HepG2 (cell line): ENCODE measurements around the gene TRIM66. TPM values are rescaled to one million over a fixed set of nuclear protein-coding genes. Genes with fewer than 3 reads are reported as not detected.

Experiments used
- ATAC-seq: fragments of 200-7000 bp; cut with Tn5 transposase; 3 replicates; pipeline ENCODE4 v1.9.1; 2020; ENCODE audit warnings: mild to moderate bottlenecking, moderate library complexity
- BruUV-seq: library from RNA; stranded (reverse); fragments of 400-500 nt; replicated peaks from 2 replicates; lab custom pipeline; 2021; lab: Mats Ljungman, UMichigan
- CTCF ChIA-PET: fragments of 300-600 bp; formaldehyde crosslinking; extraction: SDS; loops from one replicate; lab custom pipeline; 2021; ENCODE audit warnings: low total read pairs, inconsistent platforms, low intra/inter-chr PET ratio; lab: Yijun Ruan, JAX
- POLR2A ChIA-PET: fragments of 350-600 bp; sonication (Branson Sonifier 250); formaldehyde crosslinking; loops from one replicate; lab custom pipeline; 2020; ENCODE audit warnings: antibody characterized with exemption, inconsistent platforms; lab: Yijun Ruan, JAX
- DNase-seq: peaks from one replicate; pipeline ENCODE4 v3.0.0-alpha.2; 2015; ENCODE audit warnings: low spot score
- FAIRE-seq: peaks from 3 replicates; lab custom pipeline; 2011; peaks lifted over from hg19 to GRCh38; lab: Jason Lieb, UNC
- H2AFZ ChIP-seq: one replicate; pipeline ENCODE4 v1.6.1; 2011; ENCODE audit warnings: low read length, inconsistent platforms
- H3K27ac ChIP-seq: fragments of 300-600 bp; 3 replicates; pipeline ENCODE4 v1.8.0; 2011; ENCODE audit warnings: mixed run types, mild to moderate bottlenecking, mixed read lengths, low read length, inconsistent platforms; ENCODE audit not compliant: insufficient read depth; ENCODE audit errors: extremely low read length
- H3K27me3 ChIP-seq, 2 experiments: fragments of 200-600 bp in 1 of 2; 2 replicates in 1 of 2; 3 replicates in 1 of 2; pipeline versions ENCODE4 v1.6.0 to v1.8.0; 2011; ENCODE audit warnings: low read length in 2 of 2, mild to moderate bottlenecking in 2 of 2, moderate library complexity in 2 of 2, inconsistent platforms in 1 of 2; ENCODE audit not compliant: insufficient read depth in 2 of 2, control insufficient read depth in 1 of 2
- H3K36me3 ChIP-seq, 2 experiments: fragments of 200-600 bp in 1 of 2; replicated peaks in 1 of 2; 2 replicates in 1 of 2; 3 replicates in 1 of 2; pipeline versions ENCODE4 v1.5.1 to v1.8.0; 2011; ENCODE audit warnings: low read length in 2 of 2, inconsistent platforms in 1 of 2; ENCODE audit not compliant: insufficient read depth in 2 of 2, control insufficient read depth in 1 of 2
- H3K4me1 ChIP-seq: 2 replicates; pipeline ENCODE4 v1.5.1; 2012; ENCODE audit warnings: low read length, inconsistent platforms; ENCODE audit not compliant: insufficient read depth
- H3K4me2 ChIP-seq: 2 replicates; pipeline ENCODE4 v1.6.0; 2011; ENCODE audit warnings: low read depth, low read length, inconsistent platforms
- H3K4me3 ChIP-seq, 3 experiments: fragments of 200-600 bp in 1 of 3; sonication (generic), shearing (Covaris generic) in 1 of 3; replicated peaks in 1 of 3; 2 replicates each; pipeline ENCODE4 v1.5.1; 2011 to 2016; ENCODE audit warnings: low read length in 3 of 3, inconsistent platforms in 2 of 3, low read depth in 2 of 3, mild to moderate bottlenecking in 2 of 3, control low read depth in 1 of 3, mixed read lengths in 1 of 3; ENCODE audit not compliant: insufficient read depth in 1 of 3
- H3K79me2 ChIP-seq: one replicate; pipeline ENCODE4 v1.6.1; 2011; ENCODE audit warnings: low read length, inconsistent platforms; ENCODE audit not compliant: insufficient read depth
- H3K9ac ChIP-seq: 2 replicates; pipeline ENCODE4 v1.6.0; 2011; ENCODE audit warnings: mild to moderate bottlenecking, low read depth, low read length, inconsistent platforms; ENCODE audit not compliant: insufficient read depth
- H3K9me3 ChIP-seq: 2 replicates; pipeline ENCODE4 v1.5.1; 2012; ENCODE audit warnings: mild to moderate bottlenecking, low read length
- H4K20me1 ChIP-seq: 2 replicates; pipeline ENCODE4 v1.6.0; 2011; ENCODE audit warnings: inconsistent platforms, mild to moderate bottlenecking, low read length, moderate library complexity; ENCODE audit not compliant: insufficient read depth
- EHMT2 ChIP-seq: fragments of 200-600 bp; sonication (generic); IDR thresholded peaks from 2 replicates; pipeline ENCODE4 v1.7.0; 2017; ENCODE audit warnings: antibody characterized with exemption, low read depth, low read length, borderline replicate concordance
- ETV6 ChIP-seq: sonication (generic); formaldehyde crosslinking; conservative IDR thresholded peaks from 2 replicates; pipeline ENCODE4 v1.4.0; 2020; ENCODE audit warnings: missing genetic modification reagents
- KDM1A ChIP-seq: IDR thresholded peaks from 2 replicates; pipeline ENCODE4 v1.6.1; 2016; ENCODE audit warnings: missing compliant biosample characterization
- ZKSCAN1 ChIP-seq: fragments of 150-350 bp; IDR thresholded peaks from 2 replicates; pipeline ENCODE4 v1.6.1; 2014; ENCODE audit warnings: low read length
- ZKSCAN5 ChIP-seq: sonication (generic); formaldehyde crosslinking; IDR thresholded peaks from 2 replicates; pipeline ENCODE4 v1.5.1; 2020; ENCODE audit warnings: mild to moderate bottlenecking, missing genetic modification reagents
- ZMYM4 ChIP-seq: sonication (generic); formaldehyde crosslinking; IDR thresholded peaks from 2 replicates; pipeline ENCODE4 v1.8.1; 2023; ENCODE audit warnings: mild to moderate bottlenecking, missing genetic modification reagents
- ZNF547 ChIP-seq: sonication (generic); formaldehyde crosslinking; IDR thresholded peaks from 2 replicates; pipeline ENCODE4 v1.5.1; 2020; ENCODE audit warnings: mild to moderate bottlenecking, missing genetic modification reagents
- ZNF619 ChIP-seq: sonication (generic); formaldehyde crosslinking; IDR thresholded peaks from 2 replicates; pipeline ENCODE4 v1.4.0; 2020; ENCODE audit warnings: mild to moderate bottlenecking, missing genetic modification reagents
- ZNF724P ChIP-seq: sonication (generic); formaldehyde crosslinking; IDR thresholded peaks from 2 replicates; pipeline ENCODE4 v1.8.0; 2022; ENCODE audit warnings: missing genetic modification reagents, borderline replicate concordance
- ZNF775 ChIP-seq: sonication (generic); formaldehyde crosslinking; IDR thresholded peaks from 2 replicates; pipeline ENCODE4 v1.4.0; 2020; ENCODE audit warnings: missing genetic modification reagents, mild to moderate bottlenecking, moderate library complexity, borderline replicate concordance
- ZNF878 ChIP-seq: sonication (generic); formaldehyde crosslinking; IDR thresholded peaks from 2 replicates; pipeline ENCODE4 v1.8.1; 2023; ENCODE audit warnings: mild to moderate bottlenecking, missing genetic modification reagents, moderate library complexity
- WGBS: methylation state at CpG from one replicate; pipeline ENCODE4 v1.1.6; 2017; ENCODE audit warnings: low lambda C conversion rate; 5-methylcytosine and 5-hydroxymethylcytosine counted together
- in situ Hi-C: cut with HindIII; loops from 2 replicates; pipeline ENCODE4 v1.10.0; 2017; ENCODE audit warnings: low pct_unique_long_range_greater_than_20kb; ENCODE audit not compliant: extremely low pct_ligation_motif_present
- intact Hi-C: fragments of 100-400 bp; cut with micrococcal nuclease; formaldehyde crosslinking; loops from one replicate; pipeline ENCODE4 v1.10.0; 2022; ENCODE audit not compliant: unreplicated experiment
- polyA plus RNA-seq, 8 experiments: library from polyadenylated mRNA; depleted of rRNA in 3 of 8; stranded (reverse) in 7 of 8; unstranded in 1 of 8; fragments of >200 nt; fragmentation: Illumina TruSeq in 4 of 8; extraction: Trizol in 4 of 8; gene quantifications; 2 replicates each; pipeline versions ENCODE4 v1.2.1 to v1.2.3, GENCODE V29; 2011 to 2016; ENCODE audit warnings: low read depth in 4 of 8, missing spikeins in 1 of 8, mixed read lengths in 1 of 8; ENCODE audit not compliant: insufficient read depth in 1 of 8
- total RNA-seq, 5 experiments: library from RNA; depleted of rRNA; stranded (reverse); fragments of >200 nt; fragmentation: Illumina TruSeq; extraction: Trizol; gene quantifications; 2 replicates each; pipeline ENCODE4 v1.2.3, GENCODE V29; 2016; ENCODE audit warnings: low read depth in 1 of 5

TRIM66 gene
- total and polyA plus RNA-seq, 2 of the 13 experiments (the other 11 are each of a cell fraction or from before 2014, with no cell fraction given), result 4.9 to 6.1 TPM

GRCh38 chr11:8661001-8661795 is 21.3 kb downstream of the TRIM66 start (continued):
- TF ChIP-seq ETV6 (no peak), ZNF878 (CRISPR knock-in tag) (no peak), EHMT2 (no peak)

- WGBS, result 94% methylated on average over 11 of the region's 15 CpGs
- intact Hi-C loops, result no loop called here
- FAIRE-seq, result no peak
Measured at GRCh38 chr11:8658321-8659057, 24.0 kb downstream of the TRIM66 start.

More at GRCh38 chr11:8658321-8659057, 24.0 kb downstream of the TRIM66 start:
- Histone ChIP-seq H3K9me3 (no peaks in the 10 kb centered on the region), H3K4me1 (no peaks in the 10 kb centered on the region), H3K4me3 (no peak overlapping the region), H2AFZ (no peak overlapping the region), H3K27me3 (no peaks in the 10 kb centered on the region), H3K36me3 (peaks cover 0 to 1% of the 10 kb centered on the region in 2 experiments; a peak in 1 of 5 replicates), H4K20me1 (no peaks in the 10 kb centered on the region), H3K4me2 (no peak overlapping the region), H3K79me2 (no peaks in the 10 kb centered on the region), H3K27ac (no peak overlapping the region), H3K9ac (no peak overlapping the region)
- no peak for ATAC-seq
- no peak for DNase-seq
- TF ChIP-seq ZMYM4 (CRISPR knock-in tag), result no peak
- no peak for TF ChIP-seq KDM1A
- no peak for TF ChIP-seq ZNF775
- no peak for TF ChIP-seq ZNF619 (CRISPR knock-in tag)
- TF ChIP-seq ZNF724P (CRISPR knock-in tag), result no peak
- no peak for TF ChIP-seq ZKSCAN1
- no peak for TF ChIP-seq ZNF547
- TF ChIP-seq ZKSCAN5 (CRISPR knock-in tag), result no peak
- CTCF ChIA-PET, result no interaction called here
- in situ Hi-C loops, result no loop called here
- POLR2A ChIA-PET, result no interaction called here
- no TSS peak for BruUV-seq
